A549 (cell line): ENCODE data around the gene ADAD2. TPM values are rescaled to one million over a fixed set of nuclear protein-coding genes. Genes with fewer than 3 reads are reported as not detected.

Source experiments
- ATAC-seq, 2 experiments: fragments of 200-7000 bp in 1 of 2; fragments of >200 bp in 1 of 2; cut with Nextera tagmentation in 1 of 2; cut with Tn5 transposase in 1 of 2; 3 replicates each; pipeline versions ENCODE4 v1.8.0 to v1.9.1; 2018 to 2020; ENCODE audit warnings: mild to moderate bottlenecking in 1 of 2, moderate library complexity in 1 of 2
- CTCF ChIA-PET: fragments of 300-600 bp; sonication (Branson Sonifier 250); formaldehyde crosslinking; extraction: SDS; loops from one replicate; lab custom pipeline; 2021; ENCODE audit warnings: antibody characterized with exemption, inconsistent platforms; lab: Yijun Ruan, JAX
- POLR2A ChIA-PET: fragments of 350-600 bp; formaldehyde crosslinking; extraction: SDS; loops from one replicate; lab custom pipeline; 2021; ENCODE audit warnings: antibody characterized with exemption, inconsistent platforms; lab: Yijun Ruan, JAX
- DNase-seq, 2 experiments: peaks; one replicate each; pipeline versions ENCODE4 v3.0.0 to v3.0.0-alpha.2; 2011 to 2016; ENCODE audit warnings: low read depth in 1 of 2, low spot score in 1 of 2
- FAIRE-seq: peaks from 2 replicates; lab custom pipeline; 2011; peaks lifted over from hg19 to GRCh38; lab: Jason Lieb, UNC
- H3K27ac ChIP-seq, 2 experiments: fragments of >200 bp; sonication (Bioruptor Twin); formaldehyde crosslinking; 3 replicates each; pipeline ENCODE4 v1.5.1; 2016 to 2017
- H3K4me1 ChIP-seq: fragments of >200 bp; sonication (Bioruptor Twin); formaldehyde crosslinking; 3 replicates; pipeline ENCODE4 v1.6.1; 2016
- H3K4me2 ChIP-seq: fragments of >200 bp; sonication (Bioruptor Twin); formaldehyde crosslinking; 3 replicates; pipeline ENCODE4 v1.6.1; 2016
- H3K4me3 ChIP-seq: fragments of >200 bp; sonication (Bioruptor Twin); formaldehyde crosslinking; 3 replicates; pipeline ENCODE4 v1.5.1; 2016
- H3K9me3 ChIP-seq: fragments of >200 bp; sonication (Bioruptor Twin); formaldehyde crosslinking; 3 replicates; pipeline ENCODE4 v1.6.1; 2016
- BHLHE40 ChIP-seq: IDR thresholded peaks from 2 replicates; pipeline ENCODE4 v1.6.1; 2012; ENCODE audit warnings: low read depth, low read length, inconsistent platforms
- CHD2 ChIP-seq: fragments of 150-350 bp; IDR thresholded peaks from 2 replicates; pipeline ENCODE4 v1.6.1; 2014; ENCODE audit warnings: low read length; ENCODE audit not compliant: partially characterized antibody
- EHMT2 ChIP-seq: fragments of 200-600 bp; sonication (generic); IDR thresholded peaks from 2 replicates; pipeline ENCODE4 v1.6.1; 2016; ENCODE audit warnings: antibody characterized with exemption, low read depth, mild to moderate bottlenecking, moderate library complexity
- FOSL2 ChIP-seq, 2 experiments: fragments of 450-650 bp in 1 of 2; fragments of >200 bp in 1 of 2; sonication (Bioruptor Twin) in 1 of 2; formaldehyde crosslinking; IDR thresholded peaks; 2 replicates each; pipeline versions ENCODE4 v1.5.0 to v1.6.1; 2016 to 2020; ENCODE audit warnings: mild to moderate bottlenecking in 1 of 2, moderate library complexity in 1 of 2
- FOXS1 ChIP-seq: fragments of 250-450 bp; sonication (Bioruptor Pico); IDR thresholded peaks from 2 replicates; pipeline ENCODE4 v1.5.0; 2020; ENCODE audit warnings: mild to moderate bottlenecking, moderate library complexity
- GATA3 ChIP-seq: IDR thresholded peaks from 2 replicates; pipeline ENCODE4 v1.6.1; 2012; ENCODE audit warnings: borderline replicate concordance
- JUN ChIP-seq, 2 experiments: fragments of >200 bp; sonication (Bioruptor Twin); formaldehyde crosslinking; IDR thresholded peaks; 2 replicates in 1 of 2; 3 replicates in 1 of 2; pipeline ENCODE4 v1.6.1; 2016 to 2017
- NFE2L2 ChIP-seq: fragments of 150-350 bp; conservative IDR thresholded peaks from 2 replicates; pipeline ENCODE4 v1.6.1; 2014; ENCODE audit warnings: low read length
- NPAS2 ChIP-seq: fragments of 250-450 bp; sonication (Bioruptor Pico); IDR thresholded peaks from 2 replicates; pipeline ENCODE4 v1.8.0; 2022; ENCODE audit warnings: mild to moderate bottlenecking, moderate library complexity, borderline replicate concordance
- NR3C1 ChIP-seq: fragments of >200 bp; sonication (Bioruptor Twin); formaldehyde crosslinking; IDR thresholded peaks from 3 replicates; pipeline ENCODE4 v1.6.1; 2017
- PHF8 ChIP-seq: fragments of 200-600 bp; sonication (generic); IDR thresholded peaks from 2 replicates; pipeline ENCODE4 v1.6.1; 2016; ENCODE audit warnings: low read depth, mild to moderate bottlenecking, antibody characterized with exemption, moderate library complexity, borderline replicate concordance
- RARB ChIP-seq: fragments of 250-450 bp; sonication (Bioruptor Pico); IDR thresholded peaks from 2 replicates; pipeline ENCODE4 v1.8.0; 2021; ENCODE audit warnings: mild to moderate bottlenecking, moderate library complexity
- REST ChIP-seq: fragments of 200-600 bp; sonication (generic); IDR thresholded peaks from 2 replicates; pipeline ENCODE4 v1.6.1; 2016; ENCODE audit warnings: antibody characterized with exemption, mild to moderate bottlenecking, moderate library complexity
- RNF2 ChIP-seq: fragments of 200-600 bp; sonication (generic); IDR thresholded peaks from 2 replicates; pipeline ENCODE4 v1.6.1; 2016; ENCODE audit warnings: low read depth, mild to moderate bottlenecking, antibody characterized with exemption, moderate library complexity, borderline replicate concordance
- SREBF2 ChIP-seq: fragments of 450-650 bp; IDR thresholded peaks from 2 replicates; pipeline ENCODE4 v1.6.1; 2014; ENCODE audit warnings: mild to moderate bottlenecking, moderate library complexity
- ZNF302 ChIP-seq: fragments of 250-450 bp; sonication (Bioruptor Pico); IDR thresholded peaks from 2 replicates; pipeline ENCODE4 v1.9.0; 2021; ENCODE audit warnings: inconsistent platforms, mild to moderate bottlenecking, moderate library complexity
- WGBS: methylation state at CpG from one replicate; pipeline ENCODE4 v1.1.6; 2017; ENCODE audit errors: missing lambda C conversion rate; 5-methylcytosine and 5-hydroxymethylcytosine counted together
- polyA plus RNA-seq, 4 experiments: library from polyadenylated mRNA; depleted of rRNA in 3 of 4; stranded (reverse); fragments of >200 nt; fragmentation: RNase III in 1 of 4; extraction: RNeasy Plus Mini Kit Qiagen cat#74134 plus additional on column Dnase treatment in 1 of 4; gene quantifications; 2 replicates in 3 of 4; 3 replicates in 1 of 4; pipeline ENCODE4 v1.2.3, GENCODE V29; 2011 to 2017
- TF ChIP-seq, protein P1 (sequence below): fragments of 250-450 bp; sonication (Bioruptor Pico); IDR thresholded peaks from 2 replicates; pipeline ENCODE4 v1.5.0; 2021; ENCODE audit warnings: mild to moderate bottlenecking, moderate library complexity, borderline replicate concordance

ADAD2 gene
- polyA plus RNA-seq, 2 of the 4 experiments (the other 2 are of a cell fraction), result not detected

- ATAC-seq (no peak), DNase-seq (no peak), FAIRE-seq (no peak)
- WGBS, result 35% methylated on average over 3 of the region's 3 CpGs
- Histone ChIP-seq H3K4me3 (no peak overlapping the region), H3K9me3 (no peaks in the 10 kb centered on the region)
- ChIA-PET CTCF (interaction anchor here (0.9 to 2.0 kb wide), 3 partner anchors 14 to 322 kb away, joined by 4 to 12 read pairs (median 4); partner anchors contain the start of gene TAF1C), POLR2A (no interaction called here)
- TF ChIP-seq RARB (CRISPR knock-in tag) (no peak), FOSL2 (IDR thresholded peaks at IDR 0.05) (no peak), FOSL2 (CRISPR knock-in tag; IDR thresholded peaks at IDR 0.05) (no peak), FOXS1 (CRISPR knock-in tag) (no peak), ZNF302 (CRISPR knock-in tag) (no peak), REST (no peak), NPAS2 (CRISPR knock-in tag) (no peak)
- TF ChIP-seq, all 56 proteins: peak for 0
- Histone ChIP-seq H3K27ac (no peak overlapping the region), H3K4me1 (no peaks in the 10 kb centered on the region), H3K4me2 (no peak overlapping the region)
These were observed 29.2 kb upstream of the ADAD2 start for GRCh38 chr16:84161801-84162200.

DNA sequence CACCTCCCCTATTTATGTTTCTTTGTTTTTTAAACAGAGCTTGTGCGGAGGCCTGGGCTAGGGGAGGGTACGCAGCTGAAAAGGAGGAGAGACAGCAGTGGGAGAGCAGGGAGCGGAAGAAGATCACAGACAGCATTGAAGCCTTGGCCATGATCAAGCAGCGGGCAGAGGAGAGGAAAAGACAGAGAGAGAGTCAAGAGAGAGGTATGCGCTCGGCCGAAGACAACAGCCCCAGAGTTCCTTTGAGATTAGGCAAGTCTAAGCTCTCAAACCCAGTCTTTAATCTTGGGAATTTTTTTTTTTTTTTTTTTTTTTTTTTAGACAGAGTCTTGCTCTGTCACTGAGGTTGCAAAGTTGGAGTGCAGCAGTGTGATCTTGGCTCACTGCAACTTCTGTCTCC is 25.2 kb upstream of the ADAD2 start:
- ChIA-PET CTCF (interaction anchor here (0.6 to 4.2 kb wide), 6 partner anchors 10 to 345 kb away, joined by 3 to 14 read pairs (median 3); partner anchors contain the start of gene TAF1C), POLR2A (no interaction called here)
- no peak for TF ChIP-seq CHD2
- TF ChIP-seq BHLHE40, result no peak
- no peak for TF ChIP-seq RARB (CRISPR knock-in tag)
- TF ChIP-seq, protein P1, sequence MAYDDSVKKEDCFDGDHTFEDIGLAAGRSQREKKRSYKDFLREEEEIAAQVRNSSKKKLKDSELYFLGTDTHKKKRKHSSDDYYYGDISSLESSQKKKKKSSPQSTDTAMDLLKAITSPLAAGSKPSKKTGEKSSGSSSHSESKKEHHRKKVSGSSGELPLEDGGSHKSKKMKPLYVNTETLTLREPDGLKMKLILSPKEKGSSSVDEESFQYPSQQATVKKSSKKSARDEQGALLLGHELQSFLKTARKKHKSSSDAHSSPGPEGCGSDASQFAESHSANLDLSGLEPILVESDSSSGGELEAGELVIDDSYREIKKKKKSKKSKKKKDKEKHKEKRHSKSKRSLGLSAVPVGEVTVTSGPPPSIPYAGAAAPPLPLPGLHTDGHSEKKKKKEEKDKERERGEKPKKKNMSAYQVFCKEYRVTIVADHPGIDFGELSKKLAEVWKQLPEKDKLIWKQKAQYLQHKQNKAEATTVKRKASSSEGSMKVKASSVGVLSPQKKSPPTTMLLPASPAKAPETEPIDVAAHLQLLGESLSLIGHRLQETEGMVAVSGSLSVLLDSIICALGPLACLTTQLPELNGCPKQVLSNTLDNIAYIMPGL (CRISPR knock-in tag), result no peak
- no peak for TF ChIP-seq SREBF2
- TF ChIP-seq GATA3, result no peak
- TF ChIP-seq FOXS1 (CRISPR knock-in tag), result no peak
- no peak for TF ChIP-seq RNF2
- no peak for TF ChIP-seq NR3C1
- TF ChIP-seq NFE2L2, result no peak
- TF ChIP-seq ZNF302 (CRISPR knock-in tag), result no peak
- TF ChIP-seq JUN (IDR thresholded peaks at IDR 0.05), result no peak
- no peak for TF ChIP-seq PHF8
- TF ChIP-seq EHMT2, result no peak
- H3K9me3 ChIP-seq, result no peaks in the 10 kb centered on the region
- ATAC-seq (no peak), DNase-seq (no peak), FAIRE-seq (no peak)
- H3K4me3 ChIP-seq, result no peak overlapping the region
- H3K27ac ChIP-seq, result no peak overlapping the region
- no peak overlapping the region for H3K4me2 ChIP-seq
- no peaks in the 10 kb centered on the region for H3K4me1 ChIP-seq
- 85% methylated on average over 7 of the region's 7 CpGs for WGBS
